Measurements from ENCODE around the gene GFRA1.
"Not testable (repeated sequence)": the region's sequence is repeated elsewhere in the genome, so short reads cannot be mapped to it uniquely, and the experiment has no call there.

GFRA1 gene

GRCh38 chr10:116201670-116202430, 71.2 kb downstream of the GFRA1 start:
- DNase-seq = peak in 1 of 56 donors; percentile 18

GRCh38 chr10:116201011-116201410, 72.0 kb downstream of the GFRA1 start:
- DNase-seq = no peak

GRCh38 chr10:116198676-116199035, 74.3 kb downstream of the GFRA1 start:
- no peak for DNase-seq

- DNase-seq = no peak
Observed at GRCh38 chr10:116197946-116198675, 74.9 kb downstream of the GFRA1 start.

- no peak for DNase-seq
Observed at GRCh38 chr10:116195583-116195982, 77.4 kb downstream of the GFRA1 start.

- no peak for DNase-seq
Observed at GRCh38 chr10:116195039-116195438, 78.0 kb downstream of the GFRA1 start.

GRCh38 chr10:116194061-116194460, 78.9 kb downstream of the GFRA1 start:
- DNase-seq = no peak

GRCh38 chr10:116190883-116191282, 82.1 kb downstream of the GFRA1 start:
- no peak for DNase-seq

GRCh38 chr10:116186273-116186672, 86.7 kb downstream of the GFRA1 start:
- no peak for DNase-seq

GRCh38 chr10:116185199-116185867, 87.7 kb downstream of the GFRA1 start:
- peak in 11 of 56 donors; percentile 7 to 48 (median 26) for DNase-seq

- no peak for DNase-seq
Observed at GRCh38 chr10:116184512-116184794, 88.6 kb downstream of the GFRA1 start.

GRCh38 chr10:116183733-116184511, 89.1 kb downstream of the GFRA1 start:
- DNase-seq = no peak

GRCh38 chr10:116182426-116182825, 90.6 kb downstream of the GFRA1 start:
- no peak for DNase-seq

GRCh38 chr10:116178086-116178605, 94.9 kb downstream of the GFRA1 start:
- no peak for DNase-seq

GRCh38 chr10:116175231-116175630, 97.8 kb downstream of the GFRA1 start:
- DNase-seq = no peak

GRCh38 chr10:116171505-116171904, 101.5 kb downstream of the GFRA1 start:
- DNase-seq = no peak

GRCh38 chr10:116170815-116171250, 102.2 kb downstream of the GFRA1 start:
- no peak for DNase-seq

- no peak for DNase-seq
Observed at GRCh38 chr10:116169782-116170445, 103.1 kb downstream of the GFRA1 start.

- no peak for DNase-seq
Observed at GRCh38 chr10:116168745-116169144, 104.3 kb downstream of the GFRA1 start.

- DNase-seq = no peak
Observed at GRCh38 chr10:116168329-116168728, 104.7 kb downstream of the GFRA1 start.

- DNase-seq = not testable (repeated sequence)
Observed at GRCh38 chr10:116165941-116166340, 107.1 kb downstream of the GFRA1 start.
